MG63 (cell line): ENCODE measurements around the gene TEKT5. TPM values are rescaled to one million over a fixed set of nuclear protein-coding genes. Genes with fewer than 3 reads are reported as not detected.
"Not testable (repeated sequence)": the region's sequence is repeated elsewhere in the genome, so short reads cannot be mapped to it uniquely, and the experiment has no call there.

Experiments
- DNase-seq: peaks from one replicate; pipeline ENCODE4 v3.0.0-alpha.2; 2020
- H3K27me3 ChIP-seq: fragments of 250-450 bp; sonication (Bioruptor Pico); 2 replicates; pipeline ENCODE4 v1.5.1; 2020; ENCODE audit warnings: mild to moderate bottlenecking, moderate library complexity
- H3K36me3 ChIP-seq: fragments of 250-450 bp; sonication (Bioruptor Pico); 2 replicates; pipeline ENCODE4 v1.5.1; 2020; ENCODE audit warnings: mild to moderate bottlenecking, moderate library complexity
- H3K4me3 ChIP-seq: fragments of 250-450 bp; sonication (Bioruptor Pico); 2 replicates; pipeline ENCODE4 v1.5.1; 2020; ENCODE audit warnings: mild to moderate bottlenecking, moderate library complexity
- H3K9me3 ChIP-seq: fragments of 250-450 bp; sonication (Bioruptor Pico); 2 replicates; pipeline ENCODE4 v1.5.1; 2020; ENCODE audit warnings: mild to moderate bottlenecking, moderate library complexity
- total RNA-seq: library from RNA; depleted of rRNA; stranded (reverse); fragments of >200 nt; shearing (Covaris generic); gene quantifications from 2 replicates; pipeline ENCODE4 v1.2.3, GENCODE V29; 2014; ENCODE audit warnings: low replicate concordance

The TEKT5 gene
- total RNA-seq, 1 experiment from 2014 or later, result not detected

- no peak overlapping the region for H3K4me3 ChIP-seq
- H3K36me3 ChIP-seq, result no peaks in the 10 kb centered on the region
- no peaks in the 10 kb centered on the region for H3K27me3 ChIP-seq
- DNase-seq, result peak; percentile 38
- no peaks in the 10 kb centered on the region for H3K9me3 ChIP-seq
Observed at GRCh38 chr16:10652730-10653590, 41.8 kb downstream of the TEKT5 start.

GRCh38 chr16:10649098-10649497 lies 45.6 kb downstream of the TEKT5 start:
- not testable (repeated sequence) for DNase-seq, H3K4me3 ChIP-seq, H3K36me3 ChIP-seq, H3K27me3 ChIP-seq, H3K9me3 ChIP-seq

- H3K27me3 ChIP-seq, result no peaks in the 10 kb centered on the region
- H3K4me3 ChIP-seq, result no peak overlapping the region
- DNase-seq, result peak; percentile 32
- H3K9me3 ChIP-seq, result no peaks in the 10 kb centered on the region
- no peaks in the 10 kb centered on the region for H3K36me3 ChIP-seq
Observed at GRCh38 chr16:10647721-10648296, 46.9 kb downstream of the TEKT5 start.

DNA sequence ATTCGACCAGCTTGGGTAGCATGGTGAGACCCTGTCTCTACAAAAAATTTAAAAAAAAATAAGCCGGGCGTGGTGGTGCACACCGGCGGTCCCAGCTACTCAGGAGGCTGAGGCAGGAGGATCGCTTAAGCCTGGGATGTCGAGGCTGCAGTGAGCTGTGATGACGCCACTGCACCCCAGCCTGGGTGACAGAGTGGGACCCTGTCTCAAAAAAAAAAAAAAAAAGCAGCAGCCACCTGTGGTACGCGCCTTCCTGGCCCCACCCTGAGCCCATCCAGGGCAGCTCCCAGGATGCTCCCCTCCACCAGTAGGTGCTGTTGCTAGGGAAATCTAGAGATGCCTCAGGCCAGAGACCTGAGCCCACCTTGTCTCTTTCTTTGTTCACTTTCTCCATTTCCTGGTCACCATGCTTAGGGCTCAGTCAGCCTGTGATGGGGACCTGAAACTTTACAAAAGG lies 47.4 kb downstream of the TEKT5 start:
- no peak for DNase-seq
- no peak overlapping the region for H3K4me3 ChIP-seq
- no peaks in the 10 kb centered on the region for H3K27me3 ChIP-seq

DNA sequence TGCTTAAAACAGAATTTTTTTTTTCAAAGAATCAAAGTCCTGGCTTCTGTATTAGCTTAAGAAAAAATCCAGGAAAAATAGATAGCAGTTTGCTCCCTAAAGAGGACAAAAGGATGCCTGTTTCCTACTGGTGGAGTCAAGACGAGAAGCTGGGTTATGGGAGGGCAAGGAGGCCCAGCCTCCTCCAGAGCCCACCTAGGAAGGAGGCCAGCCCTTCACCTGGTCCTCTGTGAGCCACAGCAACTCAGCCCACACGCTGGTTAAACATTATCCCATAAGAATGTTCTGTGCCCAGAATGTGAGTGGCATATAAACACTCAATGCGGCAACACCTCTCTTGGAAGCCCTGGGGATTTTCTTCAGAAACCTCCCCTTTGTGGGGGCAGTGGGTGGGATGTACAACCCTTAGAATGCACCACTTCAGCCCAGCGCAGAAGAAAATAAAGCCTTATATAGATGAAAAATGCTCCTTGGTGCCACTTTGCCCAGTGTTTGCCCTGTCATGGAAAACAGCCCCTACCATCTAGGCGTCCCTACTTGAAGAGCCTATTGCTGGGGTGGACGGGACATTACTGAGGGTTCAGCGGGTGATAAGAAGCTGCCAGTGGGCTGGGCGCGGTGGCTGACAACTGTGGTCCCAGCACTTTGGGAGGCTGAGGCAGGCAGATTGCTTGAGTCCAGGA lies 48.0 kb downstream of the TEKT5 start:
- Histone ChIP-seq H3K9me3 (no peaks in the 10 kb centered on the region), H3K27me3 (no peaks in the 10 kb centered on the region)
- DNase-seq, result no peak

More for the DNA sequence above, 47.4 kb downstream of the TEKT5 start:
- Histone ChIP-seq H3K9me3 (no peaks in the 10 kb centered on the region), H3K36me3 (no peaks in the 10 kb centered on the region)

GRCh38 chr16:10646228-10646580 lies 48.5 kb downstream of the TEKT5 start:
- DNase-seq, result no peak
- no peaks in the 10 kb centered on the region for H3K27me3 ChIP-seq
- H3K4me3 ChIP-seq, result no peak overlapping the region
- no peaks in the 10 kb centered on the region for H3K36me3 ChIP-seq
- no peaks in the 10 kb centered on the region for H3K9me3 ChIP-seq

More for the DNA sequence above, 48.0 kb downstream of the TEKT5 start:
- Histone ChIP-seq H3K4me3 (no peak overlapping the region), H3K36me3 (no peaks in the 10 kb centered on the region)

DNA sequence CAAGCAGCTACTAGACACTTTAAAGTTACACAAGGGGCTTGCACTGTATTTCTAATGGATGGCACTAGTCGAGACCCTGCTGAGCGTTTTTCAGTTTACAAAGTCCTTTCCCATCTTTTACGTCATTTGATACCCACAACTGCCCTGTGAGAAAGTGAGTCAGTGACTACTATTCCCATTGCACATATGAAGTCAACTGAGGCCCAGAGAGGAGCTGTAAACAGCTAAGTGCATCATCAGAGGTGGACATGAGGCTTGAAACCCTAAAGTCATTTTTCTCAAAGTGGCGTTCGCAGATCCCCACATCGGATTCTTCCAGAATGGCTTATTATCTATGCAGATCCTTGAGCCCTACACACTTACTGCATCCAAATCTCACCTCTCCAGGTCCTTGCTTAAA lies 50.6 kb downstream of the TEKT5 start:
- Histone ChIP-seq H3K4me3 (no peak overlapping the region), H3K27me3 (no peaks in the 10 kb centered on the region), H3K9me3 (no peaks in the 10 kb centered on the region; the same call in 1 of the 2 replicates), H3K36me3 (no peaks in the 10 kb centered on the region)
- no peak for DNase-seq

- Histone ChIP-seq H3K4me3 (no peak overlapping the region), H3K36me3 (no peaks in the 10 kb centered on the region), H3K27me3 (no peaks in the 10 kb centered on the region), H3K9me3 (no peaks in the 10 kb centered on the region; the same call in 1 of the 2 replicates)
- DNase-seq, result no peak
Observed at GRCh38 chr16:10642964-10643363, 51.8 kb downstream of the TEKT5 start.

- no peak for DNase-seq
- Histone ChIP-seq H3K4me3 (no peak overlapping the region), H3K9me3 (no peaks in the 10 kb centered on the region; the same call in 1 of the 2 replicates), H3K36me3 (no peaks in the 10 kb centered on the region), H3K27me3 (no peaks in the 10 kb centered on the region)
Observed at GRCh38 chr16:10641953-10642949, 52.5 kb downstream of the TEKT5 start.

- Histone ChIP-seq H3K36me3 (no peaks in the 10 kb centered on the region), H3K4me3 (no peak overlapping the region), H3K9me3 (no peaks in the 10 kb centered on the region; the same call in 1 of the 2 replicates), H3K27me3 (no peaks in the 10 kb centered on the region)
- no peak for DNase-seq
Observed at GRCh38 chr16:10641555-10641952, 53.2 kb downstream of the TEKT5 start.

- Histone ChIP-seq H3K27me3 (no peaks in the 10 kb centered on the region), H3K9me3 (no peaks in the 10 kb centered on the region; the same call in 1 of the 2 replicates), H3K4me3 (no peak overlapping the region), H3K36me3 (no peaks in the 10 kb centered on the region)
- DNase-seq, result no peak
Observed at GRCh38 chr16:10640934-10641333, 53.8 kb downstream of the TEKT5 start.

- Histone ChIP-seq H3K4me3 (no peak overlapping the region), H3K9me3 (no peaks in the 10 kb centered on the region; the same call in 1 of the 2 replicates), H3K36me3 (no peaks in the 10 kb centered on the region), H3K27me3 (no peaks in the 10 kb centered on the region)
- DNase-seq, result no peak
Observed at GRCh38 chr16:10638101-10638500, 56.6 kb downstream of the TEKT5 start.

- Histone ChIP-seq H3K9me3 (no peaks in the 10 kb centered on the region; the same call in 1 of the 2 replicates), H3K36me3 (no peaks in the 10 kb centered on the region), H3K4me3 (no peak overlapping the region), H3K27me3 (no peaks in the 10 kb centered on the region)
- no peak for DNase-seq
Observed at GRCh38 chr16:10637337-10638037, 57.2 kb downstream of the TEKT5 start.

DNA sequence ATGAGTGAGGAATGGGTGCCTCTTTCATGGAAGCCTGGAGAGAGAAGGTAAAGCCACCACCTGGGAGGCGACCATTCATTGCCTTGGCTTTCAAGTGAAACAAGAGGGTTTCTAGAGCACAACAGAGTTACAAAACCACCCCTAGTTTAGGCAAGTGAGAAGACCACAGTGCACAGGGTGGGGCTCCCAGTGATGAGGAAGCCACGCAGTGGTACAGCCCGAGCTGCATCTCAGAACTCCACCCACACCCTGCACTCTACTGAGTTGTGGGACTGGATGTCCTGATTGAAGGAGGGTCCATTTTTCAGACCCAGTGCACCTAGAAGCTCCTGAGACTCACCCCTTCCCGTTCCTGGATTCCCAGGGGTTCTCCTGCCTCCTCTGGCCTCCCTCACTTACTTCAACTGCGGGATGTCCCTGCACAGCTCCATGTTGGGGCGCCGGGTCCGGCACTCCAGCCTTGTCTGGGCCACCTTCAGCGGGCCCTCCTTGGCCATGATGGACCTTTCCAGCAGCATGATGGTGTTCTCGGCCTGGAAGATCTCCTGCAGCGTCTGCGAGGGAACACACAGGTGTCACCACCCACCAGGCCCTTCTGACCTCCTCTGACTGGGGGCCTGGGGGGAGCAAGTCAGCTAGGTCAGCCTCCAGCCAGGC lies 59.2 kb downstream of the TEKT5 start:
- Histone ChIP-seq H3K4me3 (no peak overlapping the region), H3K9me3 (no peaks in the 10 kb centered on the region; the same call in 1 of the 2 replicates), H3K36me3 (no peaks in the 10 kb centered on the region), H3K27me3 (no peaks in the 10 kb centered on the region; the same call in 1 of the 2 replicates)
- no peak for DNase-seq

- not testable (repeated sequence) for DNase-seq, H3K9me3 ChIP-seq
Observed at GRCh38 chr16:10633429-10633828, 61.3 kb downstream of the TEKT5 start.

More at GRCh38 chr16:10633429-10633828, 61.3 kb downstream of the TEKT5 start:
- not testable (repeated sequence) for H3K4me3 ChIP-seq, H3K27me3 ChIP-seq, H3K36me3 ChIP-seq
